Measurements from ENCODE around the gene SIK2. TPM values are rescaled to one million over a fixed set of nuclear protein-coding genes. Genes with fewer than 3 reads are reported as not detected.

The SIK2 gene
- total RNA-seq, 1 donor from 2014 or later = 16.3 TPM

GRCh38 chr11:111589114-111589513 lies 13.1 kb upstream of the SIK2 start:
- peaks cover 3% of the 10 kb centered on the region for H3K9me3 Mint-ChIP-seq
- no peaks in the 10 kb centered on the region for H3F3A ChIP-seq (ENCODE audit: low read depth)
- no peak overlapping the region for H3K27ac Mint-ChIP-seq
- no peak for TF ChIP-seq EZH2 (IDR thresholded peaks at IDR 0.05)
- no peak for TF ChIP-seq EZH2phosphoT487 (IDR thresholded peaks at IDR 0.05)
- no peak for TF ChIP-seq CTCF (IDR thresholded peaks at IDR 0.05)
- no peak overlapping the region for H3K4me3 ChIP-seq
- H3K27me3 Mint-ChIP-seq (ENCODE audit: insufficient read depth, low read depth) = peaks cover 2% of the 10 kb centered on the region
- H3K27me3 ChIP-seq = no peaks in the 10 kb centered on the region
- no peaks in the 10 kb centered on the region for H3K4me1 ChIP-seq
- no peaks in the 10 kb centered on the region for H3K79me2 ChIP-seq (ENCODE audit: low read depth)
- no peak overlapping the region for H3K4me3 Mint-ChIP-seq
- H3K4me1 Mint-ChIP-seq = peaks cover 4% of the 10 kb centered on the region
- H2AFZ ChIP-seq (replicated peaks) = no peak overlapping the region
- H3K27ac ChIP-seq = no peak overlapping the region
- H3K36me3 ChIP-seq = peaks cover 4% of the 10 kb centered on the region
- H3K9ac ChIP-seq = no peak overlapping the region
- H3K36me3 Mint-ChIP-seq = no peaks in the 10 kb centered on the region
- no peaks in the 10 kb centered on the region for H4K20me1 ChIP-seq (ENCODE audit: low read depth)
- no peak overlapping the region for H3K4me2 ChIP-seq
- peaks cover 5% of the 10 kb centered on the region for H3K9me3 ChIP-seq (ENCODE audit: low read depth)
- no peak for DNase-seq (ENCODE audit: low spot score)

- H3K27me3 ChIP-seq = no peaks in the 10 kb centered on the region
- no peak overlapping the region for H3K4me2 ChIP-seq
- peaks cover 4% of the 10 kb centered on the region for H3K36me3 ChIP-seq
- no peak overlapping the region for H3K4me3 ChIP-seq
- no peaks in the 10 kb centered on the region for H3F3A ChIP-seq (ENCODE audit: low read depth)
- H3K27ac Mint-ChIP-seq = no peak overlapping the region
- H3K36me3 Mint-ChIP-seq = no peaks in the 10 kb centered on the region
- no peaks in the 10 kb centered on the region for H4K20me1 ChIP-seq (ENCODE audit: low read depth)
- no peak overlapping the region for H3K27ac ChIP-seq
- H3K9me3 Mint-ChIP-seq = peaks cover 3% of the 10 kb centered on the region
- H3K27me3 Mint-ChIP-seq (ENCODE audit: insufficient read depth, low read depth) = peaks cover 2% of the 10 kb centered on the region
- peaks cover 5% of the 10 kb centered on the region for H3K9me3 ChIP-seq (ENCODE audit: low read depth)
- H3K4me1 ChIP-seq = no peaks in the 10 kb centered on the region
- H3K4me1 Mint-ChIP-seq = no peaks in the 10 kb centered on the region
- no peak overlapping the region for H2AFZ ChIP-seq (replicated peaks)
- no peak overlapping the region for H3K4me3 Mint-ChIP-seq
- H3K9ac ChIP-seq = no peak overlapping the region
- H3K79me2 ChIP-seq (ENCODE audit: low read depth) = no peaks in the 10 kb centered on the region
- no peak for DNase-seq (ENCODE audit: low spot score)
- TF ChIP-seq EZH2 (IDR thresholded peaks at IDR 0.05) (no peak), EZH2phosphoT487 (IDR thresholded peaks at IDR 0.05) (no peak), CTCF (IDR thresholded peaks at IDR 0.05) (no peak)
Observed at GRCh38 chr11:111589886-111590499, 12.3 kb upstream of the SIK2 start.

- no peak for DNase-seq (ENCODE audit: low spot score)
- H3K4me1 Mint-ChIP-seq = no peaks in the 10 kb centered on the region
- no peaks in the 10 kb centered on the region for H3K4me1 ChIP-seq
- no peak overlapping the region for H3K27ac ChIP-seq
- no peak for TF ChIP-seq EZH2 (IDR thresholded peaks at IDR 0.05)
- TF ChIP-seq CTCF (IDR thresholded peaks at IDR 0.05) = no peak
- no peak for TF ChIP-seq EZH2phosphoT487 (IDR thresholded peaks at IDR 0.05)
- no peak overlapping the region for H3K4me3 Mint-ChIP-seq
- H3K36me3 ChIP-seq = peaks cover 4% of the 10 kb centered on the region
- no peaks in the 10 kb centered on the region for H3K27me3 Mint-ChIP-seq (ENCODE audit: insufficient read depth, low read depth)
- no peak overlapping the region for H3K4me2 ChIP-seq
- no peak overlapping the region for H3K9ac ChIP-seq
- no peaks in the 10 kb centered on the region for H3K79me2 ChIP-seq (ENCODE audit: low read depth)
- no peak overlapping the region for H3K4me3 ChIP-seq
- H3K9me3 Mint-ChIP-seq = peaks cover 6% of the 10 kb centered on the region
- no peaks in the 10 kb centered on the region for H3K27me3 ChIP-seq
- no peaks in the 10 kb centered on the region for H3K36me3 Mint-ChIP-seq
- no peak overlapping the region for H2AFZ ChIP-seq (replicated peaks)
- no peaks in the 10 kb centered on the region for H3F3A ChIP-seq (ENCODE audit: low read depth)
- H4K20me1 ChIP-seq (ENCODE audit: low read depth) = no peaks in the 10 kb centered on the region
- peaks cover 5% of the 10 kb centered on the region for H3K9me3 ChIP-seq (ENCODE audit: low read depth)
- H3K27ac Mint-ChIP-seq = no peak overlapping the region
Observed at GRCh38 chr11:111591187-111591960, 10.9 kb upstream of the SIK2 start.
